ENCODE results near the gene SIRT2. TPM values are rescaled to one million over a fixed set of nuclear protein-coding genes. Genes with fewer than 3 reads are reported as not detected.

Gene SIRT2
- total and polyA plus RNA-seq, 2 of the 13 experiments (the other 11 are each of a cell fraction or from before 2014, with no cell fraction given) = 22.3 to 26.1 TPM

DNA sequence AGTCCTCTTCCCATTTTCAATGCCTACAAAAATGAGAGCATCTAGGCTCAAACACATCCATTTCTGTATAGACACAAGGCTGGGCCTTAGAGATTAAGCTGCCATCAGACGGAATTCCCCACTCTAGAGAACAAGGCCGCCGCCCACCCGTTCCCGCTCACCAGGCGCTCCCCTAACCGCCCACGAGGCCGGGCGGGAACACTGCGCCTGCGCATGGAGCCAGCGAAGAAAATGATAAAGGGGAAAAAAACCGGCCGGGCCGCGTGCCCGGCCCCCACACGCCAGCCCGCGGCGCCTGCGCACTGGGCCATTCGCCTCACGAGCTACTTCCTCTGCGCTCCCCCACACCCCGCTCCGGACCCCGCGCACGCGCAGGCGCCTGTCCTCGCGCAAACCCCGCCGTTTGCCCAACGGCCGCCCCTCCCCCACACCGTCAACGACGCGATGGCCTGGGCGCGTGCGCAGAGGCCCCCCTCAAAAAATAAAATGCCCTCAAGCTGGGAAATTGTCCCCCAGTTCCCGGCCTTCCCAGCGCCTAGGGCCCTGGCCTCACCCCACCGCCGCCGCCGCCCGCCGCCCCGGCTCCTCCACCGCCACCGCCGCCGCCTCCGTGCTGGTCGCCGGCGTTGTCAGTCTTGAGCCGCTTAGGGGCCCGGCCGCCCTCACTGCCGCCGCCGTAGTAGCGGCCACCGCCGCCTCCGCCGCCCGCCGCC, 50.1 kb downstream of the SIRT2 start (continued):
- peak; percentile 49; the same call in 1 of the 2 replicates for TF ChIP-seq CHD2 (IDR thresholded peaks at IDR 0.05; ENCODE audit: low read depth, low read length)
- TF ChIP-seq, protein P1, sequence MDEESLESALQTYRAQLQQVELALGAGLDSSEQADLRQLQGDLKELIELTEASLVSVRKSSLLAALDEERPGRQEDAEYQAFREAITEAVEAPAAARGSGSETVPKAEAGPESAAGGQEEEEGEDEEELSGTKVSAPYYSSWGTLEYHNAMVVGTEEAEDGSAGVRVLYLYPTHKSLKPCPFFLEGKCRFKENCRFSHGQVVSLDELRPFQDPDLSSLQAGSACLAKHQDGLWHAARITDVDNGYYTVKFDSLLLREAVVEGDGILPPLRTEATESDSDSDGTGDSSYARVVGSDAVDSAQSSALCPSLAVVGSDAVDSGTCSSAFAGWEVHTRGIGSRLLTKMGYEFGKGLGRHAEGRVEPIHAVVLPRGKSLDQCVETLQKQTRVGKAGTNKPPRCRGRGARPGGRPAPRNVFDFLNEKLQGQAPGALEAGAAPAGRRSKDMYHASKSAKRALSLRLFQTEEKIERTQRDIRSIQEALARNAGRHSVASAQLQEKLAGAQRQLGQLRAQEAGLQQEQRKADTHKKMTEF (CRISPR knock-in tag; IDR thresholded peaks at IDR 0.05) = no peak
- TF ChIP-seq YEATS4 (CRISPR knock-in tag; IDR thresholded peaks at IDR 0.05; ENCODE audit: borderline replicate concordance) = no peak; the same call in 1 of the 2 replicates
- TF ChIP-seq ZNF768 (CRISPR knock-in tag; IDR thresholded peaks at IDR 0.05) = peak; percentile 65; the same call in 1 of the 2 replicates
- TF ChIP-seq ZNF496 (CRISPR knock-in tag; IDR thresholded peaks at IDR 0.05; ENCODE audit: insufficient replicate concordance) = no peak
- TF ChIP-seq SRF (IDR thresholded peaks at IDR 0.05; ENCODE audit: low read depth, low read length) = no peak
- no peak for TF ChIP-seq ISX (CRISPR knock-in tag; conservative IDR thresholded peaks at IDR 0.05)
- no peak for TF ChIP-seq ZNF3 (CRISPR knock-in tag; IDR thresholded peaks at IDR 0.05)
- TF ChIP-seq ATF7-NPFF (CRISPR knock-in tag; IDR thresholded peaks at IDR 0.05; ENCODE audit: low read depth) = no peak; the same call in 1 of the 2 replicates
- no peak for TF ChIP-seq NFE2L2 (IDR thresholded peaks at IDR 0.05; ENCODE audit: low read length)
- TF ChIP-seq, protein P2, sequence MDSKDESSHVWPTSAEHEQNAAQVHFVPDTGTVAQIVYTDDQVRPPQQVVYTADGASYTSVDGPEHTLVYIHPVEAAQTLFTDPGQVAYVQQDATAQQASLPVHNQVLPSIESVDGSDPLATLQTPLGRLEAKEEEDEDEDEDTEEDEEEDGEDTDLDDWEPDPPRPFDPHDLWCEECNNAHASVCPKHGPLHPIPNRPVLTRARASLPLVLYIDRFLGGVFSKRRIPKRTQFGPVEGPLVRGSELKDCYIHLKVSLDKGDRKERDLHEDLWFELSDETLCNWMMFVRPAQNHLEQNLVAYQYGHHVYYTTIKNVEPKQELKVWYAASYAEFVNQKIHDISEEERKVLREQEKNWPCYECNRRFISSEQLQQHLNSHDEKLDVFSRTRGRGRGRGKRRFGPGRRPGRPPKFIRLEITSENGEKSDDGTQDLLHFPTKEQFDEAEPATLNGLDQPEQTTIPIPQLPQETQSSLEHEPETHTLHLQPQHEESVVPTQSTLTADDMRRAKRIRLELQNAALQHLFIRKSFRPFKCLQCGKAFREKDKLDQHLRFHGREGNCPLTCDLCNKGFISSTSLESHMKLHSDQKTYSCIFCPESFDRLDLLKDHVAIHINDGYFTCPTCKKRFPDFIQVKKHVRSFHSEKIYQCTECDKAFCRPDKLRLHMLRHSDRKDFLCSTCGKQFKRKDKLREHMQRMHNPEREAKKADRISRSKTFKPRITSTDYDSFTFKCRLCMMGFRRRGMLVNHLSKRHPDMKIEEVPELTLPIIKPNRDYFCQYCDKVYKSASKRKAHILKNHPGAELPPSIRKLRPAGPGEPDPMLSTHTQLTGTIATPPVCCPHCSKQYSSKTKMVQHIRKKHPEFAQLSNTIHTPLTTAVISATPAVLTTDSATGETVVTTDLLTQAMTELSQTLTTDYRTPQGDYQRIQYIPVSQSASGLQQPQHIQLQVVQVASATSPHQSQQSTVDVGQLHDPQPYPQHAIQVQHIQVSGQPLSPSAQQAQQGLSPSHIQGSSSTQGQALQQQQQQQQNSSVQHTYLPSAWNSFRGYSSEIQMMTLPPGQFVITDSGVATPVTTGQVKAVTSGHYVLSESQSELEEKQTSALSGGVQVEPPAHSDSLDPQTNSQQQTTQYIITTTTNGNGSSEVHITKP (CRISPR knock-in tag; IDR thresholded peaks at IDR 0.05; ENCODE audit: low read depth) = peak; percentile 8; the same call in 1 of the 2 replicates
- TF ChIP-seq, protein P3, sequence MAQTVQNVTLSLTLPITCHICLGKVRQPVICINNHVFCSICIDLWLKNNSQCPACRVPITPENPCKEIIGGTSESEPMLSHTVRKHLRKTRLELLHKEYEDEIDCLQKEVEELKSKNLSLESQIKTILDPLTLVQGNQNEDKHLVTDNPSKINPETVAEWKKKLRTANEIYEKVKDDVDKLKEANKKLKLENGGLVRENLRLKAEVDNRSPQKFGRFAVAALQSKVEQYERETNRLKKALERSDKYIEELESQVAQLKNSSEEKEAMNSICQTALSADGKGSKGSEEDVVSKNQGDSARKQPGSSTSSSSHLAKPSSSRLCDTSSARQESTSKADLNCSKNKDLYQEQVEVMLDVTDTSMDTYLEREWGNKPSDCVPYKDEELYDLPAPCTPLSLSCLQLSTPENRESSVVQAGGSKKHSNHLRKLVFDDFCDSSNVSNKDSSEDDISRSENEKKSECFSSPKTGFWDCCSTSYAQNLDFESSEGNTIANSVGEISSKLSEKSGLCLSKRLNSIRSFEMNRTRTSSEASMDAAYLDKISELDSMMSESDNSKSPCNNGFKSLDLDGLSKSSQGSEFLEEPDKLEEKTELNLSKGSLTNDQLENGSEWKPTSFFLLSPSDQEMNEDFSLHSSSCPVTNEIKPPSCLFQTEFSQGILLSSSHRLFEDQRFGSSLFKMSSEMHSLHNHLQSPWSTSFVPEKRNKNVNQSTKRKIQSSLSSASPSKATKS (CRISPR knock-in tag; IDR thresholded peaks at IDR 0.05) = no peak
- no peak for TF ChIP-seq ZNF256 (CRISPR knock-in tag; conservative IDR thresholded peaks at IDR 0.05)
- TF ChIP-seq POLR2AphosphoS5 (IDR thresholded peaks at IDR 0.05; ENCODE audit: low read depth, low read length) = peak; percentile 51; the same call in 1 of the 2 replicates
- no peak for TF ChIP-seq ZNF230 (CRISPR knock-in tag; IDR thresholded peaks at IDR 0.05)
- TF ChIP-seq, protein P4, sequence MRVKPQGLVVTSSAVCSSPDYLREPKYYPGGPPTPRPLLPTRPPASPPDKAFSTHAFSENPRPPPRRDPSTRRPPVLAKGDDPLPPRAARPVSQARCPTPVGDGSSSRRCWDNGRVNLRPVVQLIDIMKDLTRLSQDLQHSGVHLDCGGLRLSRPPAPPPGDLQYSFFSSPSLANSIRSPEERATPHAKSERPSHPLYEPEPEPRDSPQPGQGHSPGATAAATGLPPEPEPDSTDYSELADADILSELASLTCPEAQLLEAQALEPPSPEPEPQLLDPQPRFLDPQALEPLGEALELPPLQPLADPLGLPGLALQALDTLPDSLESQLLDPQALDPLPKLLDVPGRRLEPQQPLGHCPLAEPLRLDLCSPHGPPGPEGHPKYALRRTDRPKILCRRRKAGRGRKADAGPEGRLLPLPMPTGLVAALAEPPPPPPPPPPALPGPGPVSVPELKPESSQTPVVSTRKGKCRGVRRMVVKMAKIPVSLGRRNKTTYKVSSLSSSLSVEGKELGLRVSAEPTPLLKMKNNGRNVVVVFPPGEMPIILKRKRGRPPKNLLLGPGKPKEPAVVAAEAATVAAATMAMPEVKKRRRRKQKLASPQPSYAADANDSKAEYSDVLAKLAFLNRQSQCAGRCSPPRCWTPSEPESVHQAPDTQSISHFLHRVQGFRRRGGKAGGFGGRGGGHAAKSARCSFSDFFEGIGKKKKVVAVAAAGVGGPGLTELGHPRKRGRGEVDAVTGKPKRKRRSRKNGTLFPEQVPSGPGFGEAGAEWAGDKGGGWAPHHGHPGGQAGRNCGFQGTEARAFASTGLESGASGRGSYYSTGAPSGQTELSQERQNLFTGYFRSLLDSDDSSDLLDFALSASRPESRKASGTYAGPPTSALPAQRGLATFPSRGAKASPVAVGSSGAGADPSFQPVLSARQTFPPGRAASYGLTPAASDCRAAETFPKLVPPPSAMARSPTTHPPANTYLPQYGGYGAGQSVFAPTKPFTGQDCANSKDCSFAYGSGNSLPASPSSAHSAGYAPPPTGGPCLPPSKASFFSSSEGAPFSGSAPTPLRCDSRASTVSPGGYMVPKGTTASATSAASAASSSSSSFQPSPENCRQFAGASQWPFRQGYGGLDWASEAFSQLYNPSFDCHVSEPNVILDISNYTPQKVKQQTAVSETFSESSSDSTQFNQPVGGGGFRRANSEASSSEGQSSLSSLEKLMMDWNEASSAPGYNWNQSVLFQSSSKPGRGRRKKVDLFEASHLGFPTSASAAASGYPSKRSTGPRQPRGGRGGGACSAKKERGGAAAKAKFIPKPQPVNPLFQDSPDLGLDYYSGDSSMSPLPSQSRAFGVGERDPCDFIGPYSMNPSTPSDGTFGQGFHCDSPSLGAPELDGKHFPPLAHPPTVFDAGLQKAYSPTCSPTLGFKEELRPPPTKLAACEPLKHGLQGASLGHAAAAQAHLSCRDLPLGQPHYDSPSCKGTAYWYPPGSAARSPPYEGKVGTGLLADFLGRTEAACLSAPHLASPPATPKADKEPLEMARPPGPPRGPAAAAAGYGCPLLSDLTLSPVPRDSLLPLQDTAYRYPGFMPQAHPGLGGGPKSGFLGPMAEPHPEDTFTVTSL (CRISPR knock-in tag; IDR thresholded peaks at IDR 0.05; ENCODE audit: borderline replicate concordance) = 0 out of 2 replicates have a peak, but pooled peaks have one; percentile 40
- no peak for TF ChIP-seq ZNF354B (CRISPR knock-in tag; IDR thresholded peaks at IDR 0.05)

Data from HepG2 (cell line).